HCT116 (cell line): ENCODE results near the gene ARFIP2. TPM values are rescaled to one million over a fixed set of nuclear protein-coding genes. Genes with fewer than 3 reads are reported as not detected.

Experiments used
- total RNA-seq: library from RNA; stranded (reverse); gene quantifications from one replicate; pipeline ENCODE4 v1.2.1, GENCODE V29; 2021; ENCODE audit not compliant: unreplicated experiment

ARFIP2 gene
- total RNA-seq, 1 experiment from 2014 or later = 77.9 TPM

Other genes starting within 250 kb of the ARFIP2 start
- gene FHIP1B, start 246.7 kb downstream of the ARFIP2 start, total RNA-seq = 32.1 TPM
- 0.27 TPM for gene CNGA4, start 242.2 kb downstream of the ARFIP2 start, total RNA-seq
- not detected for gene CCKBR, start 221.5 kb downstream of the ARFIP2 start, total RNA-seq
- gene CAVIN3, start 160.8 kb downstream of the ARFIP2 start, total RNA-seq = 18.6 TPM
- 2.8 TPM for gene SMPD1, start 90.9 kb downstream of the ARFIP2 start, total RNA-seq
- 12.4 TPM for gene APBB1, start 62.2 kb downstream of the ARFIP2 start, total RNA-seq
- 4.6 TPM for gene HPX, start 40.3 kb downstream of the ARFIP2 start, total RNA-seq
- 13.4 TPM for gene TRIM3, start 7.4 kb downstream of the ARFIP2 start, total RNA-seq
- 22.9 TPM for gene TIMM10B, start 170 bp upstream of the ARFIP2 start, total RNA-seq
- gene DNHD1, start 15.9 kb upstream of the ARFIP2 start, total RNA-seq = 8.0 TPM
- 17.8 TPM for gene RRP8, start 122.3 kb upstream of the ARFIP2 start, total RNA-seq
- gene ILK, start 122.4 kb upstream of the ARFIP2 start, total RNA-seq = 73.5 TPM
- 151 TPM for gene TAF10, start 130.9 kb upstream of the ARFIP2 start, total RNA-seq
- 44.7 TPM for gene TPP1, start 138.1 kb upstream of the ARFIP2 start, total RNA-seq
- gene DCHS1, start 174.5 kb upstream of the ARFIP2 start, total RNA-seq = 0.30 TPM
- 75.0 TPM for gene MRPL17, start 202.0 kb upstream of the ARFIP2 start, total RNA-seq